Gastrocnemius medialis (tissue), 4 donors: ENCODE measurements around the gene PRKCE. TPM values are rescaled to one million over a fixed set of nuclear protein-coding genes. Genes with fewer than 3 reads are reported as not detected.

Source experiments
- ATAC-seq, 2 donors: fragments of 150-250 bp; one replicate each; pipeline ENCODE4 v1.9.1; 2016
- DNase-seq, 2 donors: peaks; one replicate each; pipeline ENCODE4 v3.0.0-alpha.2; 2019
- H3K27ac ChIP-seq, 4 donors: fragments of 200-600 bp; sonication (generic); 1 replicate in 1 of 4; 2 replicates in 3 of 4; pipeline ENCODE4 v1.5.1; 2016 to 2018; ENCODE audit warnings: mild to moderate bottlenecking in 2 of 4, moderate library complexity in 1 of 4
- H3K27me3 ChIP-seq, 3 donors: fragments of 200-600 bp; sonication (generic) in 2 of 3; 1 replicate in 1 of 3; 2 replicates in 2 of 3; pipeline versions ENCODE4 v1.5.1 to v1.6.0; 2016 to 2019; ENCODE audit warnings: mild to moderate bottlenecking in 1 of 3, moderate library complexity in 1 of 3
- H3K36me3 ChIP-seq, 2 donors: fragments of 200-600 bp; sonication (generic) in 1 of 2; one replicate each; pipeline ENCODE4 v1.5.1; 2017 to 2018
- H3K4me1 ChIP-seq, 2 donors: fragments of 200-600 bp; sonication (generic) in 1 of 2; one replicate each; pipeline ENCODE4 v1.5.1; 2016 to 2017; ENCODE audit warnings: mild to moderate bottlenecking in 2 of 2
- H3K4me3 ChIP-seq, 4 donors: fragments of 200-600 bp; sonication (generic) in 3 of 4; 1 replicate in 1 of 4; 2 replicates in 3 of 4; pipeline ENCODE4 v1.5.1; 2016 to 2019; ENCODE audit warnings: mild to moderate bottlenecking in 2 of 4
- H3K9me3 ChIP-seq, 3 donors: fragments of 200-600 bp; sonication (generic) in 2 of 3; 1 replicate in 1 of 3; 2 replicates in 2 of 3; pipeline ENCODE4 v1.5.1; 2016 to 2019
- CTCF ChIP-seq, 5 experiments: fragments of 450-650 bp in 3 of 5; fragments of 200-600 bp in 2 of 5; sonication (generic) in 2 of 5; IDR thresholded peaks in 4 of 5; conservative IDR thresholded peaks in 1 of 5; 1 replicate in 4 of 5; 2 replicates in 1 of 5; pipeline ENCODE4 v1.5.1; 2016 to 2019; ENCODE audit warnings: antibody characterized with exemption in 5 of 5, mild to moderate bottlenecking in 3 of 5, moderate library complexity in 3 of 5
- POLR2A ChIP-seq, 2 donors: fragments of 450-650 bp; IDR thresholded peaks; one replicate each; pipeline ENCODE4 v1.6.1; 2017; ENCODE audit warnings: antibody characterized with exemption in 2 of 2, mild to moderate bottlenecking in 2 of 2, moderate library complexity in 2 of 2
- in situ Hi-C, 4 donors: fragments of 200-750 bp; cut with MboI; loops; one replicate each; pipeline versions ENCODE4 v1.15.0 to v1.8.0; 2017; ENCODE audit warnings: low sequenced_read_pairs in 4 of 4
- intact Hi-C: fragments of 100-400 bp; cut with DNase I; formaldehyde crosslinking; loops from one replicate; pipeline ENCODE4 v1.15.1; 2023; ENCODE audit warnings: low total_unique reads
- total RNA-seq, 4 donors: library from RNA; depleted of rRNA; stranded (reverse); fragments of >200 nt; gene quantifications; one replicate each; pipeline versions ENCODE4 v1.1.0 to v1.2.3, GENCODE V29; 2016

Gene PRKCE
- total RNA-seq, 4 donors from 2014 or later = 5.8 to 28.9 (median 11.8) TPM

- DNase-seq (no peak), ATAC-seq (no peak)
- Histone ChIP-seq H3K4me3 (no peak overlapping the region), H3K27ac (no peak overlapping the region), H3K27me3 (no peaks in the 10 kb centered on the region), H3K9me3 (no peaks in the 10 kb centered on the region), H3K36me3 (no peaks in the 10 kb centered on the region), H3K4me1 (peaks cover 0 to 4% of the 10 kb centered on the region in 2 donors)
- no peak for TF ChIP-seq POLR2A (IDR thresholded peaks at IDR 0.05)
- no peak for TF ChIP-seq CTCF (IDR thresholded peaks at IDR 0.05 in 4 of 5, conservative IDR thresholded peaks at IDR 0.05 in 1 of 5)
- intact Hi-C loops = no loop called here
- in situ Hi-C loops = loop anchor here in 1 of 4 donors (10.0 kb wide), 1 partner anchor 351 kb away; no protein-coding TSS in a partner anchor
These were observed 362.3 kb downstream of the PRKCE start for GRCh38 chr2:46013726-46014125.

GRCh38 chr2:46014911-46015654 lies 363.6 kb downstream of the PRKCE start:
- ATAC-seq (no peak), DNase-seq (no peak)
- Histone ChIP-seq H3K27ac (peak overlapping the region in 1 of 4 donors; percentile 21), H3K4me1 (peaks cover 0 to 4% of the 10 kb centered on the region in 2 donors), H3K4me3 (no peak overlapping the region), H3K36me3 (no peaks in the 10 kb centered on the region), H3K9me3 (no peaks in the 10 kb centered on the region), H3K27me3 (no peaks in the 10 kb centered on the region)
- in situ Hi-C loops = loop anchor here in 1 of 4 donors (10.0 kb wide), 1 partner anchor 350 kb away; no protein-coding TSS in a partner anchor
- no peak for TF ChIP-seq POLR2A (IDR thresholded peaks at IDR 0.05)
- TF ChIP-seq CTCF (IDR thresholded peaks at IDR 0.05 in 4 of 5, conservative IDR thresholded peaks at IDR 0.05 in 1 of 5) = no peak
- intact Hi-C loops = no loop called here

GRCh38 chr2:46015671-46016070 lies 364.2 kb downstream of the PRKCE start:
- Histone ChIP-seq H3K4me3 (no peak overlapping the region), H3K36me3 (no peaks in the 10 kb centered on the region), H3K27me3 (no peaks in the 10 kb centered on the region), H3K4me1 (peaks cover 0 to 4% of the 10 kb centered on the region in 2 donors), H3K9me3 (no peaks in the 10 kb centered on the region), H3K27ac (no peak overlapping the region)
- intact Hi-C loops = no loop called here
- DNase-seq = no peak
- no peak for ATAC-seq
- in situ Hi-C loops = loop anchor here in 1 of 4 donors (10.0 kb wide), 1 partner anchor 349 kb away; no protein-coding TSS in a partner anchor
- TF ChIP-seq CTCF (IDR thresholded peaks at IDR 0.05 in 4 of 5, conservative IDR thresholded peaks at IDR 0.05 in 1 of 5) = no peak
- TF ChIP-seq POLR2A (IDR thresholded peaks at IDR 0.05) = no peak

- no peak for ATAC-seq
- DNase-seq = no peak
- no peaks in the 10 kb centered on the region for H3K9me3 ChIP-seq
- peaks cover 0 to 4% of the 10 kb centered on the region in 2 donors for H3K4me1 ChIP-seq
- H3K27ac ChIP-seq = no peak overlapping the region
- H3K4me3 ChIP-seq = no peak overlapping the region
- in situ Hi-C loops = loop anchor here in 1 of 4 donors (10.0 kb wide), 1 partner anchor 349 kb away; no protein-coding TSS in a partner anchor
- no peaks in the 10 kb centered on the region for H3K36me3 ChIP-seq
- H3K27me3 ChIP-seq = no peaks in the 10 kb centered on the region
- intact Hi-C loops = no loop called here
- TF ChIP-seq CTCF (IDR thresholded peaks at IDR 0.05 in 4 of 5, conservative IDR thresholded peaks at IDR 0.05 in 1 of 5) = no peak
- no peak for TF ChIP-seq POLR2A (IDR thresholded peaks at IDR 0.05)
These were observed 364.6 kb downstream of the PRKCE start for GRCh38 chr2:46016091-46016490.
